ENCODE results near the gene REV1.
"Not testable (repeated sequence)": the region's sequence is repeated elsewhere in the genome, so short reads cannot be mapped to it uniquely, and the experiment has no call there.

Gene REV1

DNA sequence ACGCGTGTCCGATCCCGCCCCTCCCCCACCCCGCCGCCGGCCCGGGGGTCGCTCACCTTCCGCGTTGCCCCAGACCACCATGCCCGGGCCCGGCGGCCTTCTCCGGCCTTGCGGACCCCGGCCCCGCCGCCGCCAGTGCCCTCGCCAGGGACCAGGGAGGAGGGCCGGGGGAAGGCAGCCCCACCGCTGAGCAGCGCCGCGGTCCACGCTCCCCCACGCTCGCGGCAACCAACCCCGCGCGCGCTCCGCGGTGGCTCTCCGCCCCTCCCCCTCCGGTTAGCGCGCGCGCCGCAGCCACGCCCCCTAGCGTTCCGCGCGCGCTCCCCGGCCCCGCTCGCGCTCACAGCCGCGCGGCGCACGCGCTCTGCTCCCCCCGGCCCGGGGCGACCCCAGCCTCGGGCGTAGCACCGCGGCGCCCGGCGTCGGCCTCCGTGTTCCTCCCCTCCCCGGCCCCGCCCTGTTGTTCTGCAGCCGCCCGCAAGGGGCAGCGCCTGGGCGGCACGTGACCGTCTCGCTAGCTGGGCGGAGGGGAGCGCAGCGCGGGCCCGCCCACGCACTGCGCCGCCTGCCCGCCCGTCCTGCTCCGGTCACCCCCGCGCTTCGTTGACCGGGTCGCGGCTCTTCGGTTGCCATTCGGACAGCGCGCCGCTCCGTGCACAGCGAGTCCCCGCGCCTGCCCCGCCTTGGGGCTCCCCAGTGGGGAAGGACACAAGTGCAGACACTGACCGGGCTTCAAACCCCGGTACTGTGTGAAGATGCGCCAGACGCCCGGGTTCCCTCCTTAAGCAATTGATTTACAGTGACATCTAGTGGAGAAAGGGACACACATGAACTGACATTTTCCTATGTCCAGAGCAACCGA, at the start of gene REV1:
Gene REV1, minus strand, starts transcription at position 257 of the 862 bp plus-strand sequence. CDS start 25,042 bp downstream, outside the sequence.
- DNase-seq, result peak; percentile 93 to 95

- DNase-seq, result no peak
Observed at GRCh38 chr2:99537910-99538485, 48.2 kb upstream of the REV1 start.

DNA sequence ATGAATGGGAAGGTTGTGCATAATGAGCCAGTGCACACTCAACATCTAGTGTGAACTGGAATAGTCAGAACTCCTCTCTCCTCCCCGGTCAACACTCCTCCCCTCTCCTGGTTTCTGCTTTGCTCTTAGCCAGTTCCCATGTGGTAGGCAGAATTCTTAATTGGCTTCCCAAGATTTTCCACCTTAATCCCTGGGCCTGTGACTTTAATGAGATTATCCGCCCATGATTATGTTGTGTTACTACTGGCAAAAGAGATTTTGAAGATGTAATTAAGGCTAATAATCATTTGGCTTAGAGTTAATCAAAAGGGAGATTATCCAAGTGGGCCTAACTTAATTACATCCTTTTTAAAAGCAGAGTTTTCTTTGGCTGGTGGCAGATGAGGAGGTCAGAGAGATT, 34.2 kb upstream of the REV1 start:
- no peak for DNase-seq

GRCh38 chr2:99522157-99522556, 32.3 kb upstream of the REV1 start:
- no peak for DNase-seq

- no peak for DNase-seq
Observed at GRCh38 chr2:99520813-99521212, 31.0 kb upstream of the REV1 start.

- DNase-seq, result no peak
Observed at GRCh38 chr2:99520195-99520594, 30.4 kb upstream of the REV1 start.

DNA sequence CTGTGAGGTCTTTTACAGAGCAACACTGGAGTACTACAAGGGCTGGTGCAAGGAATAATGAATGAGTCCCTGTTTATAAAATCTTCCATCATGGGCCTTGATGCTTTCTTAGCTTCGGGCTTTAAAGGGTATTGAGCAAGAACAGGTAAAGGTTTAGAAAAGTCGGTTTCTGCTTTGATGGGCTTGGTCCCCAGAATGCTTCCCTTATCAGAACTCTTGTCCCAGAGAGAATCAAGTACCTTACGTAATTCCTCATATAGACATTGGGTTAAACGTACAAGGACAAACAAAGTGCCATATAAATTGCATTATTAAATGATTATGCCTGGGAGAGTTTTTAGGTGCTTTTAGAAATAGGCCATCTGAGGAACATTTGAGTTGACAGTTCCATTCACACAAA, 24.5 kb upstream of the REV1 start:
- no peak for DNase-seq

DNA sequence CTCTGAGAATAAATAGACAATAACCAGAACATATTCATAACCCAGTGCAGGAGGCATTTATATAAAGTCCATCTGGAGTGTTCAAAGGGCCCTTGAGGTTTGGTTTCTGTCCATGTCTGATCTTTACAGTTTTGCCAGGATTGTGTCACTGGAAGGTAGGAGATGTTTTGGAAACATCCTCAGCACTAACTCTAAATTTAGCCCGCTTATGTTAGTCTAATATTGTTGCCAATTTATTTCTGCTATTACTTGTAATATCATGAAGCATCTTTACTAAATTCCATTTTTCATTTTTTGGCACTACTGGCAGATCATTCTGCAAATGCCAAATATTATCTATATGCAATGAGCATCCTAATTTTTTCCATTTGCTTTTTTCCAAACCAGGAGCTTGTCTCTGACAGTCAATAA, 22.4 kb upstream of the REV1 start:
- DNase-seq, result no peak

GRCh38 chr2:99509387-99509786, 19.6 kb upstream of the REV1 start:
- no peak for DNase-seq

DNA sequence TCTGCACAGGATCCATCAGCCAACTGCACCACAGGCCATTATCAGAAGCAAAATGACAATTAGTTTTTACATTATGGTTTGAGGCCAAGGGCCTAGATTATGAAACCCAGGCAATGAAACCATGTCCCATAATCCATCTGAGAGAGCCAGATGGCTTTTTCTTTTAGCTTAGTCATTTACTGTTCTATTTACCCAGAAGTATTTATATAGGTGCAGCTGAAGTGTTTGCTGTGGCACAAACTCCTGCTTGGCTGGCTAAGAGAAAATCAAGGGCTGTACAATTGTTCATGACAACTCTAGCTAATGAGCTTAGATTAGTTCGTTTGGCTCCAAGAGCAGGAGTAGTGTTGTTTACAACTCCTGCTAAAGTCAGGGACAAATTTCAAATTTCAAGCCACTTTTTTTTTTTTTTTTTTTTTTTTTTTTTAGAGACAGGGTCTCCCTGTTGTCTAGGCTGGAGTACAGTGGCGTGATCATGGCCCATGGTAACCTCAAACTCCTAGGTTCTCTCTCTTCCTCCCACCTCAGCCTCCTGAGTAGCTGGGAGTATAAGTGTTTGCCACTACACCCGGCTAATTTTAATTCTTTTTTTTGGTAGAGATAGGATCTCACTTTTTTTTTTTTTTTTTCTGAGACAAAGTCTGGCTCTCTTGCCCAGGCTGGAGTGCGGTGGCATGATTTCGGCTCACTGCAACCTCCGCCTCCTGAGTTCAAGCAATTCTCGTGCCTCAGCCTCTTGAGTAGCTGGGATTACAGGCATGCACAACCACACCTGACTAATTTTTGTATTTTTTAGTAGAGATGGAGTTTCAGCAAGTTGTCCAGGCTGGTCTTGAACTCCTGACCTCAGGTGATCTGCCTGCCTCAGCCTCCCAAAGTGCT, 18.4 kb upstream of the REV1 start:
- no peak for DNase-seq

DNA sequence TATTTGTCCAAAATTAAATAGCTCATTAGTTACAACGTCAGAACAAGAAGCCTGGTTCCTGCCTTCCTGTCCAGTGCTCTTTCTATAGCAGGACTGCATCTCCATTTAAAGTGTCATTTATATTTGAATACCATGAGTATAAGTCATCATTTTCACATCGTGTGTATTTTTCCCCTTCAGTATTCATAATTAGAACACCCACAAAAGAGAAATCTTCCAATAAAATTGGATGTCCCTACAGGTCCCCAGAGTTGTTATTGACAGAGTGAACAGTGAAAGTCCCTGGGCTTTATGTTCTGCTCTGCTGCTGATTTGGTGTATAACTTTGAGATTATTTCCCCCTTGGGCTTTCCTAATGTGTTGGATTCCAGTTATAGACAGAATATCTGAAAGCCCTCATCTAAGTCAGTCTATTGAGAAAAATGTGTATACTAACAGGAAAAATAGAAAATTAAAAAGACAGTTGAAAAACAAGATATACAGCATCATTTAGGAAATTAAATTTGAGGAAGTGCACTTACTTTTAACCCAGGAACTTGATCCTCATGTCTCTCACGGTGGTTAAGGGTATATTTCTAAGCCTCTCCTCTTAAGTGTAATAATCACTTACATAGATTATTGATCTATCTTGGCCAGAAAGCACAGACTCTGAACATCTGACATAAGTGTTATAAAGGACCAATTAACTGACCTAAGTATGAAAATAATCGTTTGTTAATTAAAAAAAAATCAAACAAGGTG, 15.2 kb upstream of the REV1 start:
- no peak for DNase-seq

GRCh38 chr2:99503662-99504416, 14.0 kb upstream of the REV1 start:
- DNase-seq, result not testable (repeated sequence)

GRCh38 chr2:99496021-99496420, 6.2 kb upstream of the REV1 start:
- DNase-seq, result no peak

GRCh38 chr2:99495115-99495860, 5.5 kb upstream of the REV1 start:
- no peak for DNase-seq

- no peak for DNase-seq
Observed at GRCh38 chr2:99492721-99493120, 2.9 kb upstream of the REV1 start.

GRCh38 chr2:99490623-99491461, 1.0 kb upstream of the REV1 start:
- DNase-seq, result no peak

DNA sequence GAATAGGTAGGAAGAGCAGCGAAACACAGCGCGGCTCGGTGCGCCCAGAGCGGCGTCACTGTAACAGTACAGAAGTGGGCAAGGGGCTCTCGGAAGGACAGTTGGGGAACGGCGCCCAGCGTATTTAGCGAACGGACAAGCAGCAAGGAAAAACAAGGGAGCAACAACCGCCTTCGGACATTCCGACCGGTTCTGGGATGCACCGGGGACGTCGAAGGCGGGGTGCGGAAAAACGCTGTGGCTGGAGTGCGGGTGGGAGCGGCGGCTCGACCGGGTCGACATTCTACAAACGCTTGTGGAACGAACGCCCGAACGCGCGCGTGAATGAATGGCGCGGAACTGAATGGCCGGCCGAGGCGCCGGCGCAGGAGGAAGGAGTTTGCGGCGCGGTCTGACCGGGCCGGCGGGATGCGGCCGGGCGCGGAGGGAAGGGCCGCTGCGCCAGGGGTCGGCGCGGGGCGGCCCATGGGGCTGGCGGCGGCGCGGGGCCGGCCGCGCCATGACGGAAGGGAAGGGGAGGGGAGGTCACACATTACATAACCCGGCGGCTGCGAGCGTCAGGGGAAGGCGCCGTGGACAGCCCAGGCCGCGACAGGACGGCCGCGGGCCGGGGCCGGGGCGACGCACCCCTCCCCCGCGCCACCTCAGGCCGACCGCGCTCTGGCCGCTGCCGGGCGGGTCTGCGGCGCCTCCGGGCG, 605 bp downstream of the REV1 start:
- DNase-seq, result peak; percentile 59 to 65

DNA sequence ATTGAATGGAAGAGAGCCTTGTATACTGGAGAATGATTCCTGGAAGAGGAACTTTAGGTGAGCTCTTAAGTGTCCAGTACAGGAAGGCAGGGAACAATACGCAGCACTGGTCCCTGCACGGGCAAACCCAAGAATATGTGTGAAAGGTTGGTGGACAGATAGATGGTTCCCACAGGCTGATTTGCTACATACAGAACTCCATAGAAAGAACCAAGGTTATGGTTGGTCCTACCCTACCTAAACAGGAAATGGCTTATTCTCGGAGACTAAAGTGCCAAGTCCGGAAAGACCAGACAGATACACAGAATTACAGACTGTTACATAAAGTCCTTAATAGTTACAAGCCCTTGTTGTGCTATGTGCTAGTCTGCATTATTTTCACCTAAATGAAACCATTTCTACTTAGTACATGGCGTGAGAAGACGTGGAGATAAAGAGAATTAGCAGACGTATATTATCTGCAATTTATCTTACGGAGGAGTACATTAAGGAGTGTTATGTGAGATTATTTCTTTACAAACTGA, 1.2 kb downstream of the REV1 start:
- peak in 1 of 2 donors; percentile 21 for DNase-seq

GRCh38 chr2:99487906-99488305, 1.9 kb downstream of the REV1 start:
- no peak for DNase-seq

Measured in CD4-positive, alpha-beta T cell treated with Interleukin-4 for 1 hour (primary cell).